IMR-90 (cell line): Measurements from ENCODE around the gene TNS1. TPM values are rescaled to one million over a fixed set of nuclear protein-coding genes. Genes with fewer than 3 reads are reported as not detected.
A peak's percentile ranks its signal among the peaks of the same experiment; 100 is the strongest.

ENCODE experiments used
- ATAC-seq: fragments of 200-7000 bp; cut with Tn5 transposase; 2 replicates; pipeline ENCODE4 v1.9.1; 2020; ENCODE audit warnings: low read depth, mild to moderate bottlenecking, moderate library complexity
- BruUV-seq: library from RNA; stranded (reverse); fragments of 400-500 nt; replicated peaks from 2 replicates; lab custom pipeline; 2021; lab: Mats Ljungman, UMichigan
- CTCF ChIA-PET: fragments of 300-600 bp; formaldehyde crosslinking; extraction: SDS; loops from one replicate; lab custom pipeline; 2021; ENCODE audit warnings: antibody characterized with exemption; lab: Yijun Ruan, JAX
- POLR2A ChIA-PET: fragments of 300-600 bp; sonication (Branson Sonifier 250); formaldehyde crosslinking; loops from one replicate; lab custom pipeline; 2022; ENCODE audit warnings: antibody characterized with exemption; ENCODE audit not compliant: unreplicated experiment; lab: Charles Lee
- DNase-seq: peaks from one replicate; pipeline ENCODE4 v3.0.0; 2013
- H2AFZ ChIP-seq: replicated peaks from 2 replicates; pipeline ENCODE3; 2013; ENCODE audit warnings: low read length, mild to moderate bottlenecking; ENCODE audit not compliant: poor library complexity
- H2AK5ac ChIP-seq: 2 replicates; pipeline ENCODE4 v1.6.1; 2013; ENCODE audit warnings: low read depth, low read length, inconsistent platforms
- H2AK9ac ChIP-seq: replicated peaks from 2 replicates; pipeline ENCODE3; 2013; ENCODE audit warnings: mild to moderate bottlenecking, low read depth, low read length, moderate library complexity; ENCODE audit not compliant: poor library complexity
- H2BK120ac ChIP-seq: 2 replicates; pipeline ENCODE4 v1.6.1; 2013; ENCODE audit warnings: low read depth, low read length, inconsistent platforms
- H2BK15ac ChIP-seq: 3 replicates; pipeline ENCODE4 v1.6.1; 2013; ENCODE audit warnings: low read depth, low read length, inconsistent platforms
- H2BK20ac ChIP-seq: 2 replicates; pipeline ENCODE4 v1.6.1; 2013; ENCODE audit warnings: low read depth, mild to moderate bottlenecking, inconsistent platforms, low read length, moderate library complexity
- H2BK5ac ChIP-seq: 2 replicates; pipeline ENCODE4 v1.6.1; 2013; ENCODE audit warnings: mild to moderate bottlenecking, low read depth, low read length, inconsistent platforms; ENCODE audit not compliant: poor library complexity, severe bottlenecking
- H3K14ac ChIP-seq: replicated peaks from 2 replicates; pipeline ENCODE4 v1.6.1; 2013; ENCODE audit warnings: low read depth, low read length, inconsistent platforms
- H3K18ac ChIP-seq: 2 replicates; pipeline ENCODE4 v1.6.1; 2013; ENCODE audit warnings: low read depth, low read length, control low read depth
- H3K23ac ChIP-seq: 2 replicates; pipeline ENCODE4 v1.6.1; 2013; ENCODE audit warnings: low read depth, low read length, inconsistent platforms
- H3K27ac ChIP-seq: 2 replicates; pipeline ENCODE4 v1.5.1; 2013; ENCODE audit warnings: mild to moderate bottlenecking, control low read depth, low read length; ENCODE audit not compliant: insufficient read depth
- H3K27me3 ChIP-seq: 2 replicates; pipeline ENCODE4 v1.6.1; 2013; ENCODE audit warnings: low read length; ENCODE audit not compliant: control insufficient read depth, insufficient read depth
- H3K36me3 ChIP-seq: 2 replicates; pipeline ENCODE4 v1.6.1; 2013; ENCODE audit warnings: low read length, mixed read lengths; ENCODE audit not compliant: control insufficient read depth, insufficient read depth
- H3K4ac ChIP-seq: 2 replicates; pipeline ENCODE4 v1.6.1; 2013; ENCODE audit warnings: low read depth, low read length, inconsistent platforms
- H3K4me1 ChIP-seq: 2 replicates; pipeline ENCODE4 v1.6.1; 2013; ENCODE audit warnings: low read length, mixed read lengths; ENCODE audit not compliant: control insufficient read depth, insufficient read depth
- H3K4me2 ChIP-seq: 2 replicates; pipeline ENCODE4 v1.6.1; 2013; ENCODE audit warnings: low read depth, mild to moderate bottlenecking, control low read depth, low read length, moderate library complexity
- H3K4me3 ChIP-seq: 2 replicates; pipeline ENCODE4 v1.5.1; 2013; ENCODE audit warnings: low read depth, mild to moderate bottlenecking, control low read depth, low read length, moderate library complexity; ENCODE audit not compliant: insufficient read depth
- H3K56ac ChIP-seq: 2 replicates; pipeline ENCODE4 v1.6.1; 2013; ENCODE audit warnings: low read length, inconsistent platforms; ENCODE audit not compliant: insufficient read depth; ENCODE audit errors: extremely low read depth
- H3K79me1 ChIP-seq, 2 experiments: 2 replicates each; pipeline ENCODE4 v1.6.1; 2013; ENCODE audit warnings: low read length in 2 of 2, inconsistent platforms in 1 of 2, low read depth in 1 of 2
- H3K9ac ChIP-seq: 2 replicates; pipeline ENCODE4 v1.6.1; 2013; ENCODE audit warnings: low read depth, low read length, control low read depth
- H3K9me1 ChIP-seq: 2 replicates; pipeline ENCODE4 v1.6.1; 2013; ENCODE audit warnings: low read length, inconsistent platforms; ENCODE audit not compliant: insufficient read depth
- H3K9me3 ChIP-seq: 2 replicates; pipeline ENCODE4 v1.6.1; 2013; ENCODE audit warnings: low read length; ENCODE audit not compliant: control insufficient read depth, insufficient read depth
- H4K20me1 ChIP-seq: 2 replicates; pipeline ENCODE4 v1.6.1; 2013; ENCODE audit warnings: low read length, inconsistent platforms; ENCODE audit not compliant: insufficient read depth
- H4K5ac ChIP-seq: 2 replicates; pipeline ENCODE4 v1.6.1; 2013; ENCODE audit warnings: mild to moderate bottlenecking, low read depth, low read length, control low read depth
- H4K8ac ChIP-seq, 2 experiments: 2 replicates each; pipeline ENCODE4 v1.6.1; 2013; ENCODE audit warnings: low read depth in 2 of 2, low read length in 2 of 2, control low read depth in 1 of 2, inconsistent platforms in 1 of 2
- H4K91ac ChIP-seq: 2 replicates; pipeline ENCODE4 v1.6.1; 2013; ENCODE audit warnings: low read depth, low read length, inconsistent platforms; ENCODE audit not compliant: insufficient read depth
- BHLHE40 ChIP-seq: fragments of 150-350 bp; IDR thresholded peaks from 2 replicates; pipeline ENCODE4 v1.6.1; 2016; ENCODE audit warnings: mild to moderate bottlenecking, low read depth, low read length
- CEBPB ChIP-seq: IDR thresholded peaks from 2 replicates; pipeline ENCODE4 v1.6.1; 2012; ENCODE audit warnings: low read depth, low read length, improper control_type of control experiment
- CHD1 ChIP-seq: IDR thresholded peaks from 2 replicates; pipeline ENCODE4 v1.6.1; 2012; ENCODE audit warnings: low read depth, low read length, improper control_type of control experiment
- CTCF ChIP-seq: conservative IDR thresholded peaks from 2 replicates; pipeline ENCODE4 v1.5.1; 2012; ENCODE audit warnings: mild to moderate bottlenecking, low read depth, low read length, improper control_type of control experiment
- ELK1 ChIP-seq: fragments of 150-350 bp; IDR thresholded peaks from 2 replicates; pipeline ENCODE4 v1.6.1; 2016; ENCODE audit warnings: low read depth, mild to moderate bottlenecking, low read length, moderate library complexity, borderline replicate concordance
- FOS ChIP-seq: fragments of 150-350 bp; IDR thresholded peaks from 2 replicates; pipeline ENCODE4 v1.6.1; 2016; ENCODE audit warnings: low read depth, low read length
- MAFK ChIP-seq: IDR thresholded peaks from 2 replicates; pipeline ENCODE4 v1.6.1; 2012; ENCODE audit warnings: low read depth, low read length, improper control_type of control experiment
- MAZ ChIP-seq: IDR thresholded peaks from 2 replicates; pipeline ENCODE4 v1.6.1; 2012; ENCODE audit warnings: low read depth, mild to moderate bottlenecking, low read length, improper control_type of control experiment, moderate library complexity, borderline replicate concordance
- MXI1 ChIP-seq: IDR thresholded peaks from 2 replicates; pipeline ENCODE4 v1.6.1; 2012; ENCODE audit warnings: low read depth, mild to moderate bottlenecking, low read length, moderate library complexity, borderline replicate concordance
- NFE2L2 ChIP-seq: fragments of 150-350 bp; IDR thresholded peaks from 2 replicates; pipeline ENCODE4 v1.6.1; 2016; ENCODE audit warnings: low read depth, mild to moderate bottlenecking, low read length
- POLR2A ChIP-seq: IDR thresholded peaks from 2 replicates; pipeline ENCODE4 v1.6.1; 2012; ENCODE audit warnings: mild to moderate bottlenecking, low read depth, low read length
- RAD21 ChIP-seq: IDR thresholded peaks from 2 replicates; pipeline ENCODE4 v1.6.1; 2012; ENCODE audit warnings: low read length, improper control_type of control experiment
- RCOR1 ChIP-seq: IDR thresholded peaks from 2 replicates; pipeline ENCODE4 v1.6.1; 2012; ENCODE audit warnings: mild to moderate bottlenecking, low read length, improper control_type of control experiment; ENCODE audit not compliant: insufficient replicate concordance
- RFX5 ChIP-seq: IDR thresholded peaks from 2 replicates; pipeline ENCODE4 v1.8.0; 2012; ENCODE audit warnings: low read depth, mild to moderate bottlenecking, low read length, moderate library complexity
- SMC3 ChIP-seq: fragments of 150-350 bp; IDR thresholded peaks from 2 replicates; pipeline ENCODE4 v1.6.1; 2016; ENCODE audit warnings: low read depth, mild to moderate bottlenecking, antibody characterized with exemption, low read length, moderate library complexity
- USF2 ChIP-seq: fragments of 150-350 bp; IDR thresholded peaks from 2 replicates; pipeline ENCODE4 v1.6.1; 2017; ENCODE audit warnings: mild to moderate bottlenecking, antibody characterized with exemption, low read length, low read depth
- WGBS, 2 experiments: methylation state at CpG; one replicate each; pipeline versions ENCODE4 v1.1.5 to v1.1.7; 2013; ENCODE audit warnings: missing lambda C conversion rate in 2 of 2; ENCODE audit not compliant: insufficient read length in 1 of 2; ENCODE audit errors: extremely low coverage in 2 of 2; 5-methylcytosine and 5-hydroxymethylcytosine counted together
- dilution Hi-C: fragments of 300-500 bp; cut with HindIII; formaldehyde crosslinking; loops from one replicate; pipeline ENCODE4 v1.14.3; 2018; ENCODE audit warnings: low sequenced_read_pairs; ENCODE audit not compliant: unreplicated experiment
- in situ Hi-C: fragments of 300-500 bp; cut with MboI; formaldehyde crosslinking; loops from 3 replicates; pipeline ENCODE4 v1.14.3; 2019; ENCODE audit warnings: low sequenced_read_pairs, inconsistent platforms, mixed read lengths
- intact Hi-C: fragments of 100-400 bp; cut with micrococcal nuclease; formaldehyde crosslinking; loops from 2 replicates; pipeline ENCODE4 v1.10.0; 2022
- polyA plus RNA-seq, 3 experiments: library from polyadenylated mRNA; depleted of rRNA; stranded (reverse); fragments of >200 nt; gene quantifications; 2 replicates each; pipeline ENCODE4 v1.2.3, GENCODE V29; 2012; ENCODE audit warnings: low replicate concordance in 1 of 3
- total RNA-seq: library from RNA; depleted of rRNA; stranded (reverse); fragments of >200 nt; gene quantifications from 2 replicates; pipeline ENCODE4 v1.2.3, GENCODE V29; 2012

Gene TNS1
- total and polyA plus RNA-seq, 2 of the 4 experiments (the other 2 are of a cell fraction), result 41.1 to 45.2 TPM

GRCh38 chr2:218003981-218004419 is 1.2 kb upstream of the TNS1 start:
- Histone ChIP-seq H3K4me2 (no peak overlapping the region), H2BK120ac (peak overlapping the region; percentile 29; the same call in 1 of the 2 replicates)

More at GRCh38 chr2:218003981-218004419, 1.2 kb upstream of the TNS1 start:
- WGBS, 2 experiments, result 0% methylated on average over 1 of the region's 6 CpGs; no CpG with 5 or more reads in 1 of the 2 experiments
- no peak overlapping the region for H4K5ac ChIP-seq
- no peak overlapping the region; the same call in 1 of the 2 replicates for H3K23ac ChIP-seq
- H3K27me3 ChIP-seq, result no peaks in the 10 kb centered on the region
- peak overlapping the region; percentile 83 for H2BK5ac ChIP-seq
- CTCF ChIA-PET, result no interaction called here
- H3K27ac ChIP-seq, result peak overlapping the region; percentile 94
- H2AK9ac ChIP-seq, result peak overlapping the region; percentile 60
- POLR2A ChIA-PET, result no interaction called here
- H4K8ac ChIP-seq, result peak overlapping the region in 1 of 2 experiments; percentile 65; a peak in 1 of 4 replicates
- ATAC-seq (peak; percentile 48), DNase-seq (peak; percentile 95)
- peak overlapping the region; percentile 31 for H2AK5ac ChIP-seq
- H2BK15ac ChIP-seq, result no peak overlapping the region
- peak; percentile 22 for TF ChIP-seq POLR2A
- no peak for TF ChIP-seq NFE2L2
- TF ChIP-seq RCOR1, result no peak
- no peak for TF ChIP-seq ELK1
- TF ChIP-seq MAFK, result no peak
- TF ChIP-seq FOS, result peak; percentile 60; the same call in 1 of the 2 replicates
- TF ChIP-seq RFX5, result no peak
- TF ChIP-seq MAZ, result peak; percentile 90
- peak; percentile 58 for TF ChIP-seq BHLHE40
- TF ChIP-seq USF2, result no peak
- no peak for TF ChIP-seq CHD1
- TF ChIP-seq CTCF, result no peak
- no peak for TF ChIP-seq SMC3
- no peak for TF ChIP-seq MXI1
- no peak for TF ChIP-seq CEBPB
- no peak for TF ChIP-seq RAD21
- H3K56ac ChIP-seq, result no peak overlapping the region
- 0 out of 2 replicates have a peak overlapping the region, but pooled peaks have one; percentile 3 for H3K14ac ChIP-seq
- peak overlapping the region; percentile 49 for H3K4ac ChIP-seq
- no peak overlapping the region for H2BK20ac ChIP-seq
- H4K20me1 ChIP-seq, result peaks cover 15% of the 10 kb centered on the region; the same call in 1 of the 2 replicates
- no peak overlapping the region for H3K4me3 ChIP-seq
- peak overlapping the region; percentile 3; the same call in 1 of the 2 replicates for H4K91ac ChIP-seq
- H3K4me1 ChIP-seq, result peaks cover 47% of the 10 kb centered on the region
- peaks cover 17 to 64% of the 10 kb centered on the region in 2 experiments for H3K79me1 ChIP-seq
- dilution Hi-C loops (no loop called here), intact Hi-C loops (no loop called here), in situ Hi-C loops (no loop called here)
- H3K9me3 ChIP-seq, result no peaks in the 10 kb centered on the region
- H3K9ac ChIP-seq, result no peak overlapping the region
- H3K18ac ChIP-seq, result peak overlapping the region; percentile 16; the same call in 1 of the 2 replicates
- BruUV-seq, result no TSS peak
- H2AFZ ChIP-seq, result peak overlapping the region; percentile 46
- H3K9me1 ChIP-seq, result peaks cover 30% of the 10 kb centered on the region
- H3K36me3 ChIP-seq, result no peaks in the 10 kb centered on the region
